Glomerular endothelial cell (primary cell): ENCODE results near the gene OR2T8. TPM values are rescaled to one million over a fixed set of nuclear protein-coding genes. Genes with fewer than 3 reads are reported as not detected.
"Not testable (repeated sequence)": the region's sequence is repeated elsewhere in the genome, so short reads cannot be mapped to it uniquely, and the experiment has no call there.

Source experiments
- DNase-seq: peaks from one replicate; pipeline ENCODE4 v3.0.0-alpha.2; 2011; ENCODE audit warnings: low read depth, low spot score; ENCODE audit errors: extremely low read depth
- total RNA-seq: library from RNA; depleted of rRNA; stranded (reverse); fragments of >200 nt; gene quantifications from 2 replicates; pipeline ENCODE4 v1.2.3, GENCODE V29; 2015

OR2T8 gene, protein sequence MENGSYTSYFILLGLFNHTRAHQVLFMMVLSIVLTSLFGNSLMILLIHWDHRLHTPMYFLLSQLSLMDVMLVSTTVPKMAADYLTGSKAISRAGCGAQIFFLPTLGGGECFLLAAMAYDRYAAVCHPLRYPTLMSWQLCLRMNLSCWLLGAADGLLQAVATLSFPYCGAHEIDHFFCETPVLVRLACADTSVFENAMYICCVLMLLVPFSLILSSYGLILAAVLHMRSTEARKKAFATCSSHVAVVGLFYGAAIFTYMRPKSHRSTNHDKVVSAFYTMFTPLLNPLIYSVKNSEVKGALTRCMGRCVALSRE
- total RNA-seq: not detected in 2 replicates

DNA sequence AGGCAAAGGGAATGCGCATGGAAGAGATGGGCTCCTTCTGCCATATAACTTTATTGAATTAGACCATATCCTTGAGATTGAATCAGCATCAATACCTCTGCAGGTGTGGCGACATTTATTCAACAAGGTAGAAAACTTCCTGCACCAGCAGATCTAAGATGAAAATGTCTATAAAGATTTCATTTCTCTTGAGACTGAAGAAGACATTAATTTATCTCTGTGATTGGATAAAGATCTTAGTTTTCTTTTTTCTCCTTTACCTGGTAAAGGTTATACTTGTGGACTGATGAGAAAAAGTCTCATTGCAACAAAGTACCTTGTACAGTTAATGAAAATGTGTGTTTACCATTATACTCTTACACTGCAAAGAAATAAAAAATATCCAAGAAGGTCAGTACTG, at the start of gene OR2T8:
Gene OR2T8, plus strand, starts transcription at position 301 of the 400 bp plus-strand sequence. CDS start 766 bp downstream, outside the sequence.
- no peak for DNase-seq

DNA sequence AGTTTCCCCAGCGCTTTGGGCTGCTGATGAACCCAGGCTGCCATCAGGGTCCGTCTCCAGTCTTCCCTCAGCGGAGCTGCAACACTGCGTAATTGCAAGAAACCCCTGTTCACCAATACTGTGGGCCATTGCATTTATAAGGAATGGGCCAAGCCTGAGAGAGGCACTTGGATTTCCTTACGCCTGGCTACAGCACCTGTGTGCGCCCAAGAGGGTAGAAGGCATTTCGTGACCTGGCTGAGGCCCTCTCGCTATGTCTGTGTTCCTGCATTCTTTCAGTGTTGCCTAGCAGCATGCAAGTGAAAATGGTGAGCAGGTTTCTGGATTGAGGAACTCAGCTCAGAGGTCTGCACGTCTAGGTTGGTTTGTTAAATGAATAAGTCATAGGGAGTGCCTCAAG, 36.7 kb upstream of the OR2T8 start:
- no peak for DNase-seq

DNA sequence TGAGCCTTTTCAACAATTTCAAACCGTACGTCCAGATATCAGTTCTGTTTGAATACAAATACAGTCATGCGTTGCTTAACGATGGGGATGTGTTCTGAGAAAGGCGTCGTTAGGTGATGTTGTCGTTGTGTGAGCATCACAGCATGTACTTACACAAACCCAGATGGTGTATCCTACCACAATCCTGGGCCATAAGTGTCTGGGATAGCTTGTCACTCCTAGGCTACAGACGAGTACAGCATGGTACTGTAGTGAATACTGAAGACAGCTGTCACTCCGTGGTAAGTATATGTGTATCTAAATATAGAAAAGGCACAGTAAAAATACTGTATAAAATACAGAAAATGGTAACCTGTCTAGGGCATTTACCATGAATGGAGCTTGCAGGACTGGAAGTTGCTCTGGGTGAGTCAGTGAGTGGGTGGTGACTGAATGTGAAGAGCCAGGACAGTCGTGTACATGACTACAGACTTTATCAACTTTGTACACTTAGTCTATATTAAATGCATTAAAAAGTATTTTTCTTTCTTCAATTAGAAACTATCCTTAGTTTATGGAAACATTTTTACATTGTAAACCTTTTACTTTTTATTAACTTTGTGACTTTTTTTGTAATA, 35.1 kb upstream of the OR2T8 start:
- DNase-seq: no peak

DNA sequence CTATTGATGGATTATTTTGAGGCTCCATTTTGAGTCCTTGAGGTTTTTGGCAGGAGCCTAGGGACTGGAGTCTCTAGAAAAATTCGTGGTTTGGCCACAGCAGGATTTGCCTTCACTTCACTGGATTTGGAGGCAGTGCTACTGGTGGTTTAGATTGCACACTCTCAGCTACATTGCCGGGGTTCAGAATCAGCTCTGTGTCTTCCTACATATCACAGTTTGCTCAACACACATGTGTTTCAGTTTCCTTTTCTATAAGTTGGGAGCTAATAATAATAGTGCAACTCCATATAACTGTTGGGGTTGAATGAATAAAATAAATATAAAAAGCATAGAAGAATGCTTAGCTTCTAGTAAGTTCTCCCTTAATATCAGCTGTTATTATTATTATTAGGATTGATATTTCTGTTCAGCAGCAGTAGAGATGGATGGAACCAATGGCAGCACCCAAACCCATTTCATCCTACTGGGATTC, 24.9 kb upstream of the OR2T8 start, which contains the start of gene OR2W3:
Gene OR2W3, plus strand, starts transcription at position 425 of the 475 bp plus-strand sequence. Its CDS starts 0 bp downstream, at position 425.
- DNase-seq: no peak

DNA sequence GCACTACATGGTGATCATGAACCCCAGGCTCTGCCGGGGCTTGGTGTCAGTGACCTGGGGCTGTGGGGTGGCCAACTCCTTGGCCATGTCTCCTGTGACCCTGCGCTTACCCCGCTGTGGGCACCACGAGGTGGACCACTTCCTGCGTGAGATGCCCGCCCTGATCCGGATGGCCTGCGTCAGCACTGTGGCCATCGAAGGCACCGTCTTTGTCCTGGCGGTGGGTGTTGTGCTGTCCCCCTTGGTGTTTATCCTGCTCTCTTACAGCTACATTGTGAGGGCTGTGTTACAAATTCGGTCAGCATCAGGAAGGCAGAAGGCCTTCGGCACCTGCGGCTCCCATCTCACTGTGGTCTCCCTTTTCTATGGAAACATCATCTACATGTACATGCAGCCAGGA, 24.1 kb upstream of the OR2T8 start:
- DNase-seq: no peak

DNA sequence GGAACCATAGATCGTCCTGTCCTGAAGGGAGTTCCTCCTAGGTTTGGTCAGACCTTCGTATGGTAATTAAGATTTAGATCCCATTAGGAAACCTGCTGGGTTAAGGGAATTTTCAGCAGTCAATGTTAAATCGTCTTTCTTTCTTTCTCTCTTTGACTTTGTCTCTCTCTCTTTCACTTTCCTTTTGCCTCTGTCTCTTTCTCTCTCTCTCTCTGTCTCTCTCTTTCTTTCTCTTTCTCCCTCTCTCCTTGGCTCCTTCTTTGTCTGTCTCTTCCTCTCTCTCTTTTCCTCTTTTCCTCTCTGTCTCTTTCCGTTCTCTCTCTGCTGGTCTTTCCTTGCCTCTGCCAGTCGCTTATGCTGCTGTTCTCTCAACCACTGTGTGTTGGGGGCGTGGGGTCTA, 15.9 kb upstream of the OR2T8 start:
- DNase-seq: no peak

DNA sequence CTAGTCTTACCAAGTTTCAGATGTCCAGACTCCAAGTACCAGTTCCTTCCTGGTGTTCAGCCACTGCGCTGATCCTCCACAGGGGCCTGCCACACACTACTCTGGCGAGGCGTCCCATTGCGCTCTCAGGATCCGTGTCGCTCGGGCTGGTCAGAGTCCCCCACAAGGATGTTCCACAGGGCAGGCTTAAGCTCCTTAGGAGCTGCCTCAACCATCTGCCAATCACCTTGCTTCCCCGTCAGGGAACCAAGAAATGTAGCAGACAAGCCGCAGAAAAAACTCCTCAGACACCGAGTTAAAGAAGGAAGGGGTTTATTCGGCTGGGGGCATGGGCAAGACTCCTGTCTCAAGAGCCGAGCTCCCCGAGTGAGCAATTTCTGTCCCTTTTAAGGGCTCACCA, 14.9 kb upstream of the OR2T8 start:
- no peak for DNase-seq

DNA sequence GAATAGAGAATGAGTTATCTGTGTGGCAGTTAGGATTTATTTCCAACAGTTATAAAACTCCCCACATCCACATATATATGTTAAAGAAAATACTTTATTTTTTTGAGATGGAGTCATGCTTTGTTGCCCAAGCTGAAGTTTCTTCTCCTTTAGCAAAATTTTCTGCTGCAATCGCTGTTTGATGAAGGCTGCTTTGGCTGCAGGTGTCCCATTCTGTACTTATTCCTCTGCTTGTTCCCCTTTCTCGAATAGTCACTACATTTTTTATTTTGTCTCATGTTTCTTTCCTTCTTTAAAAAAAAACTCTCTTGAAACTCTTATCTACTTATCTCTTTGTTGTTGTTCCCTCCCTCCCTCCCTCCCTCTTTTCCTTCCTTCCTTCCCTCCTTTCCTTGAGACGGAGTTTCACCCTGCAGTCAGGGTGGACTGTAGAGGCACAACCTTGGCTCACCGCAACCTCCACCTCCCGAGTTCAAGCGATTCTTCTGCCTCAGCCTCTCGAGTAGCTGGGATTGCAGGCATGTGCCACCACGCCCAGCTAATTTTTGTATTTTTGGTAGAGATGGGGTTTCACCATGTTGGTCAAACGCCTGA, 14.0 kb upstream of the OR2T8 start:
- no peak for DNase-seq

DNA sequence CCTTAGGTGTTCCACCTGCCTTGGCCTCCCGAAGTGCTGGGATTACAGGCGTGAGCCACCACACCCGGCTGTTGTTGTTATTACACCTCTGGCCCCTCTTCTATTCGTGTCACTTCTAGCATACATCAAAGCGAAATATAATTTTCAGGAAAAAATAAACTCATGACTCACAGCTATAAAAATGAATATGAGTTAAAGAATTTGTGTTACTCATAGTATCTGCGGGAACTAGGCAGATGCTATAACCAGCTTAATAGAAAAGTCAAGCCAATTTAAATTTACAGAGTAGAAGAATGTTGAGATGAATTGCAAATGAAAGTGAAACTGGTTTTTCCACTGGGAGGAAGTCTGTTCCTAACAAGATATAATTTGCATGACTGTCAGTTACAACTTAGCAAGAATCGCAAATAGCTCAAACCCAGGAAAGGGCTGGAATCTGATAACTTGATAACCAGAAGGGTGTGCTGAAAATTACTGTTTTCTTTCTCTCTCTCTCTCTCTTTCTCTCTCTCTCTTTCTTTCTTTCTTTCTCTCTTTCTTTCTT, 13.5 kb upstream of the OR2T8 start:
- DNase-seq: no peak

DNA sequence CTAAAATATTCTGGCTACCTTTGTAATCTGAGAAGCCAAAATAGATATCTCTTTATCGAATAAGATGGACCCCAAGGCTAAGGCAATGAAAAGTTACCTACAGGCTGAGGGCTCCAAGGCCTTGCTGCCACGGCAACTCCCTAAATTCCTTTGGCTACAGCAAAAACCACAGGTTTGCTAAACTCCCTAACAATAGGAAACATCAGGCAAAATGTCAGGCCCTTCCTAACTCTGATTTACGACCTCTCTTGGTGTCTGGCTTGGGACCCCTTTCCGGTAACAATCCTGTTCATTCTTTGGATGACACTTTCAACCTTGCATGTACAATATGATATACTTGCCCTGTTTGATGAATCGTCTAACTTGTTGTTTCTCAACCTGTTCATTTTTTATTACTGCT, 11.3 kb upstream of the OR2T8 start:
- DNase-seq: no peak

DNA sequence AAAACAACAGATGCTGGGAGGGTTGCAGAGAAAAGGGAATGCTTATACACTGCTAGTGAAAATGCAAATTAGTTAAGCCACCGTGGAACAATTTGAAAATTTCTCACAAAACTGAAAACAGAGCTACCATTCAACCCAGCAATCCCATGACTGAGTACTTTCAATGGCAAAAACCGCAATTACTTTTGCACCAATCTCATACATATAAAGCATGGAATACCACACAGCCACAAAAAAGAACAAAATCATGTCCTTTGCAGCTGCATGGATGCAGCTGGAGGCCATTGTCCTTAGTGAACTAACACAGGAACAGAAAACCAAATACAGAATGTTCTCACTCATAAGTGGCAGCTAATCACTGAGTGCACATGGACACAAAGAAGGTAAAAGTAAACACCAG, 6.3 kb upstream of the OR2T8 start:
- no peak for DNase-seq

DNA sequence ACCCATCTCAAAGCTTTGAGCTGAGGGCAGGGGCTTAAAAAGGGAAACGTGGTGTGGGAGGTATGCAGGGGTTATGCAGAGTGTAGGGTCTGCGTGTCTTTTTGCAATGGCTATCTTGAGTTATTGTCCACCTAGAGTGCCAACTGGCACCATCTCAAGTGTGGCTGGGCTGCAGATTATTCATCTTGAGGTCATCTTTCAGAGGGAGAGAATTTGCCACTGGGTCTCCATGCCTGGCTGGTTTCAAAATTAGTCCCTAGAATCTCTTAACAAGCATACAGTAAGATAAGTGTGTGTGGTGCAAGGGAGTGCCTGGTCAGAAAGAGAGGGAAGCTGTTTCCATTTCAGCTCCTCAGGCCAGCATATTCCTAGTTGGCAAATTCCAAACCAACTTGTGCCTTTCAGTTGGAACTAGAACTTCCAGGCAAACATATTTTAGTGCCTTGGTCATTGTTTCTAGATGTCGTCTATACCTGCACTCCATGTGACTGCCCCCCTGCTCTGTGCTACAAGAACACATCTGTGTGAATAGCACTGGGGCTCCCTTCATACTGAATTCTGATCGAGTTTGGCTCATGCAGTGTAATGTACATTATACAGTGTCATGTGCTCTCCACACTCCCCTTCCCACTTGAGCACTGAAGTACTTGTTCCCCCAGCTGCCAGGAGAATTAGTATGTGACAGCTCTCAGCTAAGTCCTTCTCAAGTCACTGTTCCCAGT, 5.0 kb upstream of the OR2T8 start:
- no peak for DNase-seq

DNA sequence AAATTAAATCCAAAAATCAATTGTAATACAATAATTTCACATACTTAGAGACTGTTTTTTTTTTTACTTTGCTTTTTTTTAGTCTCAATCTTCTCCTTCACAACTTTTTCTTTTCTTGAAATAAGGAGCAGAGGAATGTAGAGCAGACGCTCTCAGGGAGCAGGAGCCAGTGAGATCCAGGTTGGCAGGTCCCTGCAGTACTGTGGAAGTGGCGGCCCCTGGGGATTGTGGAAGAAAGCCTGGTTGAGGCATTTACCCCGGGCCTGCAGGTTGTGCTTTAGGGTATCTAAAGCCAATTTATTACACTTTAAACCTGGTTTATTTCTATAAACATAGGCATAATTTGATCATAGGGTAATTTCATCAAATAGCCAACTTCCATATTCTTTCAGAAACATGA, 3.9 kb downstream of the OR2T8 start:
- no peak for DNase-seq

DNA sequence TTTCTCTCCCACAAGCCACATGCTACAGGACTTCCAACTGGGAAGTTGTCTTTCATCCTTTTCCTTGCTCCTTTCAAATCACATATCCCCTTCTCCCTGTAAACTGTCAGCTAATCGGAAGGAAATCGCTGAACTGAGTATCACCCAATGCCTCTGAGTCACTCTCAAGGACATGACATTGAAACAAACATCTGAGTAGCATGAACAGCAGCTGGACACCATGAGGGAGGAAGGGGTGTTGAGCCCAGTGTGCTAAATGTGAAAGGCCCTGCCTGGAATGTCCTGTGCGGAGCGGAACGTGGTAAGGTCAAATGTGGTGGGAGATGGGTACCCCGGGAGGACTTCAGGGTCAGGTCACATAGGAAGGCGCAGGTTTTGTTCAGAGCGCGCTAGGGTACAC, 4.8 kb downstream of the OR2T8 start, which contains the start of gene OR2AJ1:
Gene OR2AJ1, plus strand, starts transcription at position 22 of the 400 bp plus-strand sequence. CDS start 8,880 bp downstream, outside the sequence.
- DNase-seq: no peak

DNA sequence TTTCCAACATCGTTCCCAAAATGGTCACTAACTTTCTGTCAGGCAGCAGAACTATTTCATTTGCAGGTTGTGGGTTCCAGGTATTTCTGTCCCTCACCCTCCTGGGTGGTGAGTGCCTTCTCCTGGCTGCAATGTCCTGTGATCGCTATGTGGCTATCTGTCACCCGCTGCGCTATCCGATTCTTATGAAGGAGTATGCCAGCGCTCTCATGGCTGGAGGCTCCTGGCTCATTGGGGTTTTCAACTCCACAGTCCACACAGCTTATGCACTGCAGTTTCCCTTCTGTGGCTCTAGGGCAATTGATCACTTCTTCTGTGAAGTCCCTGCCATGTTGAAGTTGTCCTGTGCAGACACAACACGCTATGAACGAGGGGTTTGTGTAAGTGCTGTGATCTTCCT, 13.9 kb downstream of the OR2T8 start:
- no peak for DNase-seq

DNA sequence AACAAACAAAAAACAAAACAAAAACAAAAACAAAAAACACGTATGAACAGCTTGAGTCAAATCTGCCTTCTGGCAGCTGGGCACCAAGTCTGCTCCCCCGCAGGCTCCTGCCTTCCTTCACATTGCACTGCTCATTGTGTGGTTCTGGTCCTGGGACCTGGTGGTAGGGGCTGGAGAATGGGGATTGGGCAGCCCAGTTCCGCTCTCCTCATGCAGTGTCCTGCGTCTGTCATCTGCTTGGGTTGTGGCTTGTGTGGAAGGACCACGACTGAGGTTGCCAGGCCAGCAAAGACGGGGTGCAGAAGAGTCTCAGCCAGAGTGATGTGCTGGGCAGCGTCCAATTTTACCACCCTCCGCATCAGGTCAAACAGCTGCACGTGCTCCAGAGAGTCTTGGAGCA, 15.7 kb downstream of the OR2T8 start:
- no peak for DNase-seq

DNA sequence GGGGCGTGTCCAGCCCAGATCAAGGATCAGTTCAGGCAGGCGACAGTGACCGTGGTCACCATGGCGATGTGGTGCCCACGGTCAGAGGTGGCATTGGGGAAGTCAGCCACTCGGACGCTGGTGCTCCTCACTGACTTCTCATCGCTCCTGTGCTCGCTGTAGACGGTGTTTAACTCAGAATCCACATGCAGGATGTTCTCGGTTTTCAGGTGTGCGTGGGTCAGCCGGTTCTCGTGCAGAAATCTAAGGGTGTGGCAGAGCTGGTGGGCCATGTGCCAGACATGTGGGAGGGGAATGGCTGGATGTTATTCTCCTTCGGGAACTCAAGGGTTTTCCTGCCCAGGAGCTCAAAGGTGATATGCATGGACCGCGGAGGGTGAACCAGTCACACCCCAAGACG, 16.4 kb downstream of the OR2T8 start:
- DNase-seq: no peak

DNA sequence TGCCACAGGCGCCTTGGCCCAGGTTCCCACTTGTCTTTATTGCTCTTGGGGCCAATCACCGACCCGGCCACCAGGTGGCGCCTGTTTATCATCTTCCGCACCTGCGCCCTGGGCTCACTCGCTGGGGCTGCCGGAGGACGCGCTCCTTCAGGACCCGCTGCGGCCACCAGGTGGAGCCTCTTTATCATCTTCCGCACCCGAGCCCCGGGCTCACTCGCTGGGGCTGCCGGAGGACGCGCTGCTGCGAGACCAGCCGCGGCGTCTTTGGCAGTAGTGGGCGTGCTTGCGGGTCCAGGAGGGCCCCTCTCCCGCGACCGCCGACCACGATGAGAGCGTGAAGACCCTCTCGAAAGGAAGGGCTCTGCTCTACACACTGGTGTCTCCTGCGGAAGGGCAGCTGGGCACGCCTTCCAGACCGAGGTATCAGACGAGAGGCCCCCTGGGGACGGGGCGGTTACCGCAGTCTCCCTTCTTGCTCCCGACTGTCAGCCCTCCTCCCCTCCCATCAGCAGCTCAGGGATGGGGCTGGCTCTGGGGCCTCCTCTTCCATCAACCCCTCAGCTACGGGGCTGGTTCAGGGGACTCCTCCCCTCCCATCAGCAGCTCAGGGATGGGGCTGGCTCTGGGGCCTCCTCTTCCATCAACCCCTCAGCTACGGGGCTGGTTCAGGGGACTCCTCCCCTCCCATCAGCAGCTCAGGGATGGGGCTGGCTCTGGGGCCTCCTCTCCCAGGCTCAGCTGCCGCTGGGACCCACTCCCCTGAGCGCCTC, 17.1 kb downstream of the OR2T8 start:
- DNase-seq: not testable (repeated sequence)

DNA sequence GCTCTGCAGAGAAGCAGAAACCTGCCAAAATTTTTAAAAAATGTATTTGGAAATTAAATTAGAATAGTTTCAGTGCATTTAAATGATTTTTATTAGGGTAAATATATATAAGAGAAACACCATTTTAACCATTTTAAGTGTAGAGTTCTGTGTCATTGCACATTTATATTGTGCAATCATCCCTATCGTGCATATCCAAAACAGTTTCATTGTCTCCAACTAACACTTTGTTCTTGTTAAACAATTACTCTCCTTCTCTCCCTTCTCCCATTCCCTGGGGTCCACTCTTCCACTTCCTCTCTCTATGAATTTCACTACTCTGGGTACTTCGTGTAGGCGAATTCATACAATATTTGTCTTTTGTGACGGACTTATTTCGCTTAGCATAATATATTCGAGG, 22.6 kb downstream of the OR2T8 start:
- DNase-seq: no peak

DNA sequence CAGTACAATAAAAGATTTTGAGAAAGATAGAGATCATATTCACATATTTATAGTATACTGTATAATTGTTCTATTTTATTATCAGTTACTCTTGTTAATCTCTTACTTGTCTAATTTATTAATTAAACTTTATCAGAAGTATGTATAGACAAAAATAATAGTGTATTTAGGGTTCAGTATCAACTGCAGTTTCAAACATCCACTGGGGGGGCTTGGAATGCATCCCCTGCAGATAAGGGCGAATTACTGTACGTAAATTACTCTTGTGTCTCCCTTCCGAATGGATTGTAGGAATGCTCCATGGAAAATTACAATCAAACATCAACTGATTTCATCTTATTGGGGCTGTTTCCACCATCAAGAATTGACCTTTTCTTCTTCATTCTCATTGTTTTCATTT, 28.5 kb downstream of the OR2T8 start, which contains the start of gene OR2L8:
Gene OR2L8, plus strand, starts transcription at position 301 of the 400 bp plus-strand sequence. Its CDS starts 0 bp downstream, at position 301.
- no peak for DNase-seq
